NCI-H1048 (cell line): ENCODE results near the gene LAPTM5.
A peak's percentile ranks its signal among the peaks of the same experiment; 100 is the strongest.

ENCODE experiments used
- DNase-seq: peaks from one replicate; lab custom pipeline; 2025; lab: John Stamatoyannopoulos, UW

LAPTM5 gene

GRCh38 chr1:30728832-30729638 is 28.5 kb downstream of the LAPTM5 start:
- no peak for DNase-seq

- no peak for DNase-seq
Observed at GRCh38 chr1:30728340-30728739, 29.2 kb downstream of the LAPTM5 start.

GRCh38 chr1:30727824-30728223 is 29.8 kb downstream of the LAPTM5 start:
- no peak for DNase-seq

- no peak for DNase-seq
Observed at GRCh38 chr1:30726773-30727684, 30.5 kb downstream of the LAPTM5 start.

- no peak for DNase-seq
Observed at GRCh38 chr1:30726236-30726635, 31.3 kb downstream of the LAPTM5 start.

- no peak for DNase-seq
Observed at GRCh38 chr1:30725450-30726095, 32.0 kb downstream of the LAPTM5 start.

- no peak for DNase-seq
Observed at GRCh38 chr1:30724655-30725421, 32.7 kb downstream of the LAPTM5 start.

- DNase-seq = no peak
Observed at GRCh38 chr1:30724175-30724574, 33.4 kb downstream of the LAPTM5 start.

GRCh38 chr1:30723331-30723755 is 34.2 kb downstream of the LAPTM5 start, which contains the start of gene MATN1:
TSS of gene MATN1 (minus strand) at chr1:30723585. CDS start at chr1:30723551, 34 bp downstream.
- DNase-seq = no peak

GRCh38 chr1:30721812-30722537 is 35.6 kb downstream of the LAPTM5 start:
- no peak for DNase-seq

GRCh38 chr1:30721341-30721793 is 36.2 kb downstream of the LAPTM5 start:
- no peak for DNase-seq

GRCh38 chr1:30720271-30721223 is 37.0 kb downstream of the LAPTM5 start:
- no peak for DNase-seq

- DNase-seq = no peak
Observed at GRCh38 chr1:30719406-30720270, 37.9 kb downstream of the LAPTM5 start.

GRCh38 chr1:30718636-30719405 is 38.8 kb downstream of the LAPTM5 start:
- peak; percentile 92 for DNase-seq

GRCh38 chr1:30718091-30718635 is 39.4 kb downstream of the LAPTM5 start:
- DNase-seq = peak; percentile 95

- DNase-seq = no peak
Observed at GRCh38 chr1:30716646-30717045, 40.9 kb downstream of the LAPTM5 start.

- no peak for DNase-seq
Observed at GRCh38 chr1:30715886-30716285, 41.7 kb downstream of the LAPTM5 start.
